NT2/D1 (cell line): Measurements from ENCODE around the gene ARHGAP42.

Experiments
- SUZ12 ChIP-seq: IDR thresholded peaks from 2 replicates; pipeline ENCODE4 v1.6.1; 2011; ENCODE audit not compliant: insufficient read length, insufficient read depth; ENCODE audit errors: extremely low read depth
- YY1 ChIP-seq: IDR thresholded peaks from 2 replicates; pipeline ENCODE4 v1.6.1; 2011; ENCODE audit not compliant: insufficient read length, insufficient read depth
- ZNF274 ChIP-seq: IDR thresholded peaks from 2 replicates; pipeline ENCODE4 v1.6.1; 2011; ENCODE audit warnings: mild to moderate bottlenecking, low read depth, low read length

GRCh38 chr11:100890789-100891188 is 203.7 kb downstream of the ARHGAP42 start:
- TF ChIP-seq ZNF274 (no peak), SUZ12 (no peak), YY1 (no peak)
